Panc1 (cell line): ENCODE measurements around the gene IFNB1.

ENCODE experiments used
- CTCF ChIP-seq: fragments of 450-650 bp; IDR thresholded peaks from 2 replicates; pipeline ENCODE4 v1.5.1; 2017; ENCODE audit warnings: mild to moderate bottlenecking
- POLR2AphosphoS5 ChIP-seq: IDR thresholded peaks from 2 replicates; pipeline ENCODE4 v1.6.1; 2012; ENCODE audit warnings: mild to moderate bottlenecking, low read depth, low read length, moderate library complexity
- REST ChIP-seq, 2 experiments: IDR thresholded peaks; 2 replicates each; pipeline ENCODE4 v1.6.1; 2011 to 2012; ENCODE audit warnings: low read depth in 2 of 2, control low read depth in 1 of 2, low read length in 1 of 2, mild to moderate bottlenecking in 1 of 2, moderate library complexity in 1 of 2; ENCODE audit not compliant: insufficient read depth in 1 of 2

- TF ChIP-seq CTCF = no peak
- no peak for TF ChIP-seq POLR2AphosphoS5
- TF ChIP-seq REST (IDR thresholded peaks at IDR 0.05; ENCODE audit: insufficient read depth in 1 of 2, low read depth in 2 of 2, low read length in 1 of 2) = no peak
Measured at GRCh38 chr9:21043841-21044240, 33.9 kb downstream of the IFNB1 start.
